MCF 10A (cell line): ENCODE results near the gene CLIP1. TPM values are rescaled to one million over a fixed set of nuclear protein-coding genes. Genes with fewer than 3 reads are reported as not detected.
"Not testable (repeated sequence)": the region's sequence is repeated elsewhere in the genome, so short reads cannot be mapped to it uniquely, and the experiment has no call there.

Source experiments
- BruUV-seq: library from RNA; stranded (reverse); fragments of 400-500 nt; replicated peaks from 2 replicates; lab custom pipeline; 2021; lab: Mats Ljungman, UMichigan
- CTCF ChIA-PET: fragments of 300-600 bp; sonication (Branson Sonifier 250); formaldehyde crosslinking; extraction: SDS; loops from one replicate; lab custom pipeline; 2021; ENCODE audit warnings: antibody characterized with exemption, inconsistent platforms; lab: Yijun Ruan, JAX
- POLR2A ChIA-PET: fragments of 300-600, 350-650 bp; sonication (Branson Sonifier 250); formaldehyde crosslinking; extraction: SDS; loops from one replicate; lab custom pipeline; 2020; ENCODE audit warnings: antibody characterized with exemption, inconsistent platforms; lab: Yijun Ruan, JAX
- DNase-seq: peaks from one replicate; pipeline ENCODE4 v3.0.0-alpha.2; 2018; ENCODE audit not compliant: unreplicated experiment
- H3K27ac Mint-ChIP-seq: one replicate; pipeline ENCODE4 v1.8.0; 2022; ENCODE audit warnings: mild to moderate bottlenecking, low read depth, mixed read lengths; ENCODE audit not compliant: unreplicated experiment
- H3K27me3 Mint-ChIP-seq: one replicate; pipeline ENCODE4 v1.8.0; 2022; ENCODE audit warnings: mixed read lengths; ENCODE audit not compliant: insufficient read depth, unreplicated experiment
- H3K36me3 Mint-ChIP-seq: one replicate; pipeline ENCODE4 v1.8.0; 2022; ENCODE audit warnings: mild to moderate bottlenecking, moderate library complexity, mixed read lengths; ENCODE audit not compliant: insufficient read depth, unreplicated experiment
- H3K4me1 Mint-ChIP-seq: one replicate; pipeline ENCODE4 v1.8.0; 2022; ENCODE audit warnings: mixed read lengths; ENCODE audit not compliant: insufficient read depth, unreplicated experiment
- H3K4me3 Mint-ChIP-seq: one replicate; pipeline ENCODE4 v1.8.0; 2022; ENCODE audit warnings: mild to moderate bottlenecking, moderate library complexity, mixed read lengths; ENCODE audit not compliant: unreplicated experiment
- H3K9me3 Mint-ChIP-seq: one replicate; pipeline ENCODE4 v1.8.0; 2022; ENCODE audit warnings: mixed read lengths; ENCODE audit not compliant: unreplicated experiment
- CTCF ChIP-seq: fragments of 200-600 bp; IDR thresholded peaks from one replicate; pipeline ENCODE4 v1.8.0; 2022; ENCODE audit warnings: antibody characterized with exemption, mild to moderate bottlenecking; ENCODE audit not compliant: unreplicated experiment
- intact Hi-C: fragments of 100-400 bp; cut with micrococcal nuclease; formaldehyde crosslinking; loops from 2 replicates; pipeline ENCODE4 v1.14.1; 2022
- total RNA-seq: library from RNA; stranded (reverse); gene quantifications from 2 replicates; pipeline ENCODE4 v1.2.3, GENCODE V29; 2022

CLIP1 gene
- total RNA-seq, 1 experiment from 2014 or later = 92.6 TPM

GRCh38 chr12:122265886-122266229, 156.6 kb downstream of the CLIP1 start:
- Mint-ChIP-seq H3K9me3 (no peaks in the 10 kb centered on the region), H3K27ac (peak overlapping the region; percentile 95), H3K36me3 (peaks cover 52% of the 10 kb centered on the region), H3K4me3 (peak overlapping the region; percentile 96), H3K4me1 (no peaks in the 10 kb centered on the region), H3K27me3 (no peaks in the 10 kb centered on the region)
- intact Hi-C loops = loop anchor here (1.0 kb wide), 1 partner anchor 136 kb away; no protein-coding TSS in a partner anchor
- POLR2A ChIA-PET = interaction anchor here (0.6 to 3.8 kb wide), 6 partner anchors 9 to 235 kb away, joined by 3 to 25 read pairs (median 3); partner anchors contain the start of genes DIABLO and ZCCHC8
- CTCF ChIA-PET = no interaction called here
- no peak for DNase-seq
- TSS peak; percentile 47 for BruUV-seq
- no peak for TF ChIP-seq CTCF

GRCh38 chr12:122265476-122265875, 157.0 kb downstream of the CLIP1 start:
- ChIA-PET CTCF (no interaction called here), POLR2A (interaction anchor here (0.7 to 3.8 kb wide), 5 partner anchors 8 to 968 kb away, joined by 3 to 25 read pairs (median 3); partner anchors contain the start of genes DIABLO, MPHOSPH9 and MTRFR)
- BruUV-seq = no TSS peak
- Mint-ChIP-seq H3K27me3 (no peaks in the 10 kb centered on the region), H3K36me3 (peaks cover 54% of the 10 kb centered on the region), H3K4me3 (peak overlapping the region; percentile 96), H3K4me1 (no peaks in the 10 kb centered on the region), H3K27ac (peak overlapping the region; percentile 95), H3K9me3 (no peaks in the 10 kb centered on the region)
- peak; percentile 2 for DNase-seq
- TF ChIP-seq CTCF = no peak
- intact Hi-C loops = no loop called here

DNA sequence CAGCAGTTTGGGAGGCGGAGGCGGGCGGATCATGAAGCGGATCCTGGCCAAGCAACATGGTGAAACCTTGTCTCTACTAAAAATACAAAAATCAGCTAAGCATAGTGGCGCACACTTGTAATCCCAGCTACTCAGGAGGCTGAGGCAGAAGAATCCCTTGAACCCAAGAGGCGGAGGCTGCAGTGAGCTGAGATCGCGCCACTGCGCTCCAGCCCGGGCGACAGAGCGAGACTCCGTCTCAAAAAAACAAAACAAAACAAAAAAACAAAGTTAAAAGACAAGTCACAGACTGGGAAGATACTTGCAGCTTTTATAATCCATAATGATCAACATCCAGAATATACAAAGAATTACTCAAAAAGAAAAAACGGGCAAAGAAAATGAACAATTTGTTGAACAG, 161.7 kb downstream of the CLIP1 start:
- H3K27ac Mint-ChIP-seq, DNase-seq, intact Hi-C loops, H3K27me3 Mint-ChIP-seq, CTCF ChIA-PET, BruUV-seq, H3K9me3 Mint-ChIP-seq, H3K4me1 Mint-ChIP-seq, H3K4me3 Mint-ChIP-seq: not testable (repeated sequence)
- POLR2A ChIA-PET = interaction anchor here (0.7 to 1.7 kb wide), 4 partner anchors 8 to 36 kb away, joined by 3 to 4 read pairs (median 4); no protein-coding TSS in a partner anchor
- H3K36me3 Mint-ChIP-seq = peaks cover 81% of the 10 kb centered on the region

DNA sequence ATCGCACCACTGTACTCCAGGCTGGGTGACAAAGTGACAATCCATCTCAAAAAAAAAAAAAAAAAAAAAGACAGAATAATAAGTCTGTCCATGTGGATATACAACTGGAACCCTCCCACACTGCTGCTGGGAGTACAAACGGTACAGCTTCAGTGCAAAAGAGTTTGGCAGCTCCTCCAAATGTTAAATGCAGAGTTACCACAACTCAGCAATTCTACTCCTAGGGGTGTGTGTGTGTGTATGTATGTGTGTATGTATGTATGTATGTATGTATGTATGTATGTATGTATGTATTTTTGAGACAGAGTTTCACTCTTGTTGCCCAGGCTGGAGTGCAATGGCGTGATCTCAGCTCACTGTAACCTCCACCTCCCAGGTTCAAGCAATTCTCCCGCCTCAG, 163.5 kb downstream of the CLIP1 start:
- BruUV-seq, DNase-seq, H3K4me1 Mint-ChIP-seq, H3K4me3 Mint-ChIP-seq, H3K27ac Mint-ChIP-seq, POLR2A ChIA-PET, intact Hi-C loops, H3K9me3 Mint-ChIP-seq, H3K27me3 Mint-ChIP-seq: not testable (repeated sequence)
- peaks cover 89% of the 10 kb centered on the region for H3K36me3 Mint-ChIP-seq
- CTCF ChIA-PET = interaction anchor here (0.9 kb wide), 1 partner anchor 16 kb away, joined by 3 read pairs; no protein-coding TSS in a partner anchor

- H3K9me3 Mint-ChIP-seq, BruUV-seq, H3K27me3 Mint-ChIP-seq, POLR2A ChIA-PET, H3K4me1 Mint-ChIP-seq, intact Hi-C loops, H3K4me3 Mint-ChIP-seq, DNase-seq, H3K27ac Mint-ChIP-seq: not testable (repeated sequence)
- peaks cover 85% of the 10 kb centered on the region for H3K36me3 Mint-ChIP-seq
- CTCF ChIA-PET = interaction anchor here (0.9 kb wide), 1 partner anchor 15 kb away, joined by 3 read pairs; no protein-coding TSS in a partner anchor
These were observed 164.0 kb downstream of the CLIP1 start for GRCh38 chr12:122258462-122258861.
